Activated CD4-positive, alpha-beta T cell treated with anti-CD3 and anti-CD28 coated beads, Interleukin-2, amount 50 U/mL, for 24 hours (primary cell): ENCODE data around the gene ATP2B2.
"Not testable (repeated sequence)": the region's sequence is repeated elsewhere in the genome, so short reads cannot be mapped to it uniquely, and the experiment has no call there.

Source experiments
- DNase-seq, 2 donors: peaks; one replicate each; pipeline ENCODE4 v3.0.0-alpha.2; 2020; ENCODE audit warnings: low read depth in 1 of 2, low spot score in 1 of 2

ATP2B2 gene

GRCh38 chr3:10387881-10388609, 117.3 kb downstream of the ATP2B2 start:
- DNase-seq, result no peak

- DNase-seq, result no peak
Measured at GRCh38 chr3:10386121-10386520, 119.3 kb downstream of the ATP2B2 start.

GRCh38 chr3:10384541-10385360, 120.6 kb downstream of the ATP2B2 start:
- no peak for DNase-seq

- DNase-seq, result no peak
Measured at GRCh38 chr3:10383850-10384248, 121.5 kb downstream of the ATP2B2 start.

- no peak for DNase-seq
Measured at GRCh38 chr3:10382892-10383849, 122.2 kb downstream of the ATP2B2 start.

- not testable (repeated sequence) for DNase-seq
Measured at GRCh38 chr3:10382445-10382844, 122.9 kb downstream of the ATP2B2 start.

GRCh38 chr3:10381336-10381735, 124.0 kb downstream of the ATP2B2 start:
- DNase-seq, result no peak

GRCh38 chr3:10380906-10381305, 124.5 kb downstream of the ATP2B2 start:
- DNase-seq, result no peak

GRCh38 chr3:10379961-10380360, 125.4 kb downstream of the ATP2B2 start:
- no peak for DNase-seq

- no peak for DNase-seq
Measured at GRCh38 chr3:10379161-10379560, 126.2 kb downstream of the ATP2B2 start.

GRCh38 chr3:10378742-10379141, 126.6 kb downstream of the ATP2B2 start:
- DNase-seq, result no peak

GRCh38 chr3:10378246-10378645, 127.1 kb downstream of the ATP2B2 start:
- DNase-seq, result no peak

GRCh38 chr3:10377148-10377725, 128.1 kb downstream of the ATP2B2 start:
- DNase-seq, result no peak

GRCh38 chr3:10376353-10376752, 129.0 kb downstream of the ATP2B2 start:
- DNase-seq, result no peak

GRCh38 chr3:10375296-10376053, 129.9 kb downstream of the ATP2B2 start:
- no peak for DNase-seq

- no peak for DNase-seq
Measured at GRCh38 chr3:10374311-10374710, 131.1 kb downstream of the ATP2B2 start.

- DNase-seq, result no peak
Measured at GRCh38 chr3:10373686-10374261, 131.6 kb downstream of the ATP2B2 start.

- no peak for DNase-seq
Measured at GRCh38 chr3:10371789-10372188, 133.6 kb downstream of the ATP2B2 start.

GRCh38 chr3:10371167-10371566, 134.2 kb downstream of the ATP2B2 start:
- no peak for DNase-seq

- no peak for DNase-seq
Measured at GRCh38 chr3:10370429-10370828, 135.0 kb downstream of the ATP2B2 start.
